HEK293 (cell line): ENCODE results near the gene CLSTN1.

Experiments
- MYNN ChIP-seq: fragments of 450-650 bp; formaldehyde crosslinking; IDR thresholded peaks from 2 replicates; pipeline ENCODE4 v1.5.1; 2016; ENCODE audit warnings: missing biosample characterization, missing genetic modification characterization, borderline replicate concordance
- ZNF214 ChIP-seq: fragments of 450-650 bp; formaldehyde crosslinking; IDR thresholded peaks from 2 replicates; pipeline ENCODE4 v1.5.1; 2017; ENCODE audit warnings: missing biosample characterization, mild to moderate bottlenecking, missing genetic modification characterization, borderline replicate concordance
- ZNF335 ChIP-seq: fragments of 450-650 bp; formaldehyde crosslinking; conservative IDR thresholded peaks from 2 replicates; pipeline ENCODE4 v1.5.1; 2016; ENCODE audit warnings: missing biosample characterization, missing genetic modification characterization
- TF ChIP-seq, protein P1 (sequence below): fragments of 450-650 bp; formaldehyde crosslinking; IDR thresholded peaks from 2 replicates; pipeline ENCODE4 v1.5.1; 2016; ENCODE audit warnings: missing biosample characterization, missing genetic modification characterization

DNA sequence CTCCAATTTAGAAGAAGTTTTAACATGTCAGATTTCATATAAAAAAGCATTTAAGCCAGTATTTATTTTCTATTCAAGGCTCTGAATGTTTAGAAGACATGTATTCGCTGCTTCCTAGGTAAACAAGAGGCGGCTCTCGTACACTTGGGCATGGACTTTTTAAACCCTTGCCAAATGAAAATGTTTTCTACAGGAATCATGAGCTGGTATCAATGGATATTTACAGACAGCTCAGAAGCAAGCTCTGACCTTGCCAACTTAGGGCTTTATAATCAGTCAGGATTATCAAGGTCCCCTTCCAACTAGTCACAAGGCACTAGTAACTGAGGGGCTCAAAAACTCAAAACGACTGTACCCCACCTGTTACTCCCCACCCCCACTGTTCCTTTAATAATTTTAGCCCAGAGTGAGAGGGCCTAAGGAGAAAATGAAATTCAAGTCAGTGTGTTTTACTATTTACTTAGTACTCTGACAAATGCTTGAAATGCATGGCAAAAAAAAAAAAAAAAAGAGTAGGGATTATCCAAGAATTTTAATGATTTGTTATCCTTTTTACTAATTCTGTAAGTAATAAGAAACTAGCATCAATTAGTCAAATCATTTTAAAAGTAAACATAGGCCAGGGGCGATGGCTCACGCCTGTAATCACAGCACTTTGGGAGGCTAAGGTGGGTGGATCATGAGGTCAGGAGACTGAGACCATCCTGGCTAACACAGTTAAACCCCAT is 12.4 kb downstream of the CLSTN1 start:
- TF ChIP-seq MYNN (tag by site-specific recombination) (no peak), ZNF335 (tag by site-specific recombination) (no peak), ZNF214 (tag by site-specific recombination) (no peak)
- TF ChIP-seq, protein P1, sequence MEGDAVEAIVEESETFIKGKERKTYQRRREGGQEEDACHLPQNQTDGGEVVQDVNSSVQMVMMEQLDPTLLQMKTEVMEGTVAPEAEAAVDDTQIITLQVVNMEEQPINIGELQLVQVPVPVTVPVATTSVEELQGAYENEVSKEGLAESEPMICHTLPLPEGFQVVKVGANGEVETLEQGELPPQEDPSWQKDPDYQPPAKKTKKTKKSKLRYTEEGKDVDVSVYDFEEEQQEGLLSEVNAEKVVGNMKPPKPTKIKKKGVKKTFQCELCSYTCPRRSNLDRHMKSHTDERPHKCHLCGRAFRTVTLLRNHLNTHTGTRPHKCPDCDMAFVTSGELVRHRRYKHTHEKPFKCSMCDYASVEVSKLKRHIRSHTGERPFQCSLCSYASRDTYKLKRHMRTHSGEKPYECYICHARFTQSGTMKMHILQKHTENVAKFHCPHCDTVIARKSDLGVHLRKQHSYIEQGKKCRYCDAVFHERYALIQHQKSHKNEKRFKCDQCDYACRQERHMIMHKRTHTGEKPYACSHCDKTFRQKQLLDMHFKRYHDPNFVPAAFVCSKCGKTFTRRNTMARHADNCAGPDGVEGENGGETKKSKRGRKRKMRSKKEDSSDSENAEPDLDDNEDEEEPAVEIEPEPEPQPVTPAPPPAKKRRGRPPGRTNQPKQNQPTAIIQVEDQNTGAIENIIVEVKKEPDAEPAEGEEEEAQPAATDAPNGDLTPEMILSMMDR, result no peak
